ENCODE results near the gene PMP22.

PMP22 gene

GRCh38 chr17:15287538-15288267 is 22.6 kb upstream of the PMP22 start:
- TF ChIP-seq, protein P1, sequence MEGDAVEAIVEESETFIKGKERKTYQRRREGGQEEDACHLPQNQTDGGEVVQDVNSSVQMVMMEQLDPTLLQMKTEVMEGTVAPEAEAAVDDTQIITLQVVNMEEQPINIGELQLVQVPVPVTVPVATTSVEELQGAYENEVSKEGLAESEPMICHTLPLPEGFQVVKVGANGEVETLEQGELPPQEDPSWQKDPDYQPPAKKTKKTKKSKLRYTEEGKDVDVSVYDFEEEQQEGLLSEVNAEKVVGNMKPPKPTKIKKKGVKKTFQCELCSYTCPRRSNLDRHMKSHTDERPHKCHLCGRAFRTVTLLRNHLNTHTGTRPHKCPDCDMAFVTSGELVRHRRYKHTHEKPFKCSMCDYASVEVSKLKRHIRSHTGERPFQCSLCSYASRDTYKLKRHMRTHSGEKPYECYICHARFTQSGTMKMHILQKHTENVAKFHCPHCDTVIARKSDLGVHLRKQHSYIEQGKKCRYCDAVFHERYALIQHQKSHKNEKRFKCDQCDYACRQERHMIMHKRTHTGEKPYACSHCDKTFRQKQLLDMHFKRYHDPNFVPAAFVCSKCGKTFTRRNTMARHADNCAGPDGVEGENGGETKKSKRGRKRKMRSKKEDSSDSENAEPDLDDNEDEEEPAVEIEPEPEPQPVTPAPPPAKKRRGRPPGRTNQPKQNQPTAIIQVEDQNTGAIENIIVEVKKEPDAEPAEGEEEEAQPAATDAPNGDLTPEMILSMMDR (IDR thresholded peaks at IDR 0.05) = no peak

- TF ChIP-seq, protein P1 (IDR thresholded peaks at IDR 0.05) = no peak
Observed at GRCh38 chr17:15285466-15285865, 20.3 kb upstream of the PMP22 start.

GRCh38 chr17:15284537-15284936 is 19.4 kb upstream of the PMP22 start:
- TF ChIP-seq, protein P1 (IDR thresholded peaks at IDR 0.05) = no peak

- TF ChIP-seq, protein P1 (IDR thresholded peaks at IDR 0.05) = no peak
Observed at GRCh38 chr17:15284107-15284506, 19.0 kb upstream of the PMP22 start.

- TF ChIP-seq, protein P1 (IDR thresholded peaks at IDR 0.05) = no peak
Observed at GRCh38 chr17:15281909-15282308, 16.8 kb upstream of the PMP22 start.

GRCh38 chr17:15278924-15279477 is 13.9 kb upstream of the PMP22 start:
- TF ChIP-seq, protein P1 (IDR thresholded peaks at IDR 0.05) = no peak

- TF ChIP-seq, protein P1 (IDR thresholded peaks at IDR 0.05) = no peak
Observed at GRCh38 chr17:15278380-15278779, 13.3 kb upstream of the PMP22 start.
